RWPE2 (cell line): Measurements from ENCODE around the gene BCL2.

Experiments
- ATAC-seq: fragments of 200-7000 bp; cut with Tn5 transposase; 3 replicates; pipeline ENCODE4 v1.9.1; 2021; ENCODE audit warnings: low read depth
- DNase-seq: peaks from one replicate; pipeline ENCODE4 v3.0.0-alpha.2; 2020; ENCODE audit warnings: low spot score
- H3K27ac ChIP-seq: fragments of 450-650 bp; 2 replicates; pipeline ENCODE4 v1.5.1; 2017; ENCODE audit warnings: mild to moderate bottlenecking; ENCODE audit not compliant: poor library complexity, severe bottlenecking
- H3K27me3 ChIP-seq: fragments of 250-450 bp; sonication (Bioruptor Pico); 2 replicates; pipeline ENCODE4 v1.5.1; 2021; ENCODE audit warnings: mild to moderate bottlenecking, moderate library complexity; ENCODE audit not compliant: insufficient read depth, poor library complexity, severe bottlenecking
- H3K36me3 ChIP-seq: fragments of 250-450 bp; sonication (Bioruptor Pico); 2 replicates; pipeline ENCODE4 v1.5.1; 2020; ENCODE audit warnings: low read depth, mild to moderate bottlenecking, moderate library complexity
- H3K4me1 ChIP-seq: fragments of 250-450 bp; sonication (Bioruptor Pico); 2 replicates; pipeline ENCODE4 v1.5.1; 2021; ENCODE audit warnings: mild to moderate bottlenecking, moderate library complexity; ENCODE audit not compliant: insufficient read depth, poor library complexity, severe bottlenecking
- H3K4me3 ChIP-seq: fragments of 250-450 bp; sonication (Bioruptor Pico); 2 replicates; pipeline ENCODE4 v1.5.1; 2021; ENCODE audit warnings: mild to moderate bottlenecking, moderate library complexity; ENCODE audit not compliant: severe bottlenecking
- H3K9me3 ChIP-seq: fragments of 250-450 bp; sonication (Bioruptor Pico); 2 replicates; pipeline ENCODE4 v1.5.1; 2021; ENCODE audit warnings: mild to moderate bottlenecking, moderate library complexity; ENCODE audit not compliant: severe bottlenecking
- TF ChIP-seq, protein P1 (sequence below): fragments of 450-650 bp; IDR thresholded peaks from one replicate; pipeline ENCODE4 v1.5.1; 2017; ENCODE audit warnings: mild to moderate bottlenecking, moderate library complexity; ENCODE audit not compliant: poor library complexity, severe bottlenecking

BCL2 gene

DNA sequence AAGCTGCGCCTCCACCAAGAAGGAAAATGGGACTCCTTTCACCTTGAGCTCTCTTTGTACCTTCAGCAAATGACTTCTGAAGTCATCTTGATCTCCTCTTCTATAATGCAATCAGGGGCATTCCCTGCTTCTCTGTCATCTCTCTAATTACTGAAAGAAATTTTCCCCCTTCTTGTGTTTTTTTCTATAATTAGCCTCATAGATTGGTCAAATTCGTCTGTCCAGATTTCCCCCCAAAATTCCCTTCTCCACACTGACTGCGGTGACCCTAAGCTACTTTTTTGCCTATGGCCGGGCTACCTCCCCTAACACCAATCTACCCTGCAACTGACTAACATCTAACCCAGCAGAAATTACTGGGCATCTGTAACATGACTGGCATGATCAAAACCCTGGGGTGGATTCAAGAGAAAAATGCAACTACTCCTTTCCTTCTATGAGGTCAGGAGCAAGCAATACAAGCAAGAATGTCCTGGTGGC is 168.6 kb downstream of the BCL2 start:
- Histone ChIP-seq H3K4me1 (no peaks in the 10 kb centered on the region), H3K27me3 (no peaks in the 10 kb centered on the region), H3K4me3 (no peak overlapping the region), H3K27ac (no peak overlapping the region), H3K9me3 (no peaks in the 10 kb centered on the region), H3K36me3 (no peaks in the 10 kb centered on the region)
- TF ChIP-seq, protein P1, sequence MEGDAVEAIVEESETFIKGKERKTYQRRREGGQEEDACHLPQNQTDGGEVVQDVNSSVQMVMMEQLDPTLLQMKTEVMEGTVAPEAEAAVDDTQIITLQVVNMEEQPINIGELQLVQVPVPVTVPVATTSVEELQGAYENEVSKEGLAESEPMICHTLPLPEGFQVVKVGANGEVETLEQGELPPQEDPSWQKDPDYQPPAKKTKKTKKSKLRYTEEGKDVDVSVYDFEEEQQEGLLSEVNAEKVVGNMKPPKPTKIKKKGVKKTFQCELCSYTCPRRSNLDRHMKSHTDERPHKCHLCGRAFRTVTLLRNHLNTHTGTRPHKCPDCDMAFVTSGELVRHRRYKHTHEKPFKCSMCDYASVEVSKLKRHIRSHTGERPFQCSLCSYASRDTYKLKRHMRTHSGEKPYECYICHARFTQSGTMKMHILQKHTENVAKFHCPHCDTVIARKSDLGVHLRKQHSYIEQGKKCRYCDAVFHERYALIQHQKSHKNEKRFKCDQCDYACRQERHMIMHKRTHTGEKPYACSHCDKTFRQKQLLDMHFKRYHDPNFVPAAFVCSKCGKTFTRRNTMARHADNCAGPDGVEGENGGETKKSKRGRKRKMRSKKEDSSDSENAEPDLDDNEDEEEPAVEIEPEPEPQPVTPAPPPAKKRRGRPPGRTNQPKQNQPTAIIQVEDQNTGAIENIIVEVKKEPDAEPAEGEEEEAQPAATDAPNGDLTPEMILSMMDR: no peak
- DNase-seq (no peak), ATAC-seq (no peak)

DNA sequence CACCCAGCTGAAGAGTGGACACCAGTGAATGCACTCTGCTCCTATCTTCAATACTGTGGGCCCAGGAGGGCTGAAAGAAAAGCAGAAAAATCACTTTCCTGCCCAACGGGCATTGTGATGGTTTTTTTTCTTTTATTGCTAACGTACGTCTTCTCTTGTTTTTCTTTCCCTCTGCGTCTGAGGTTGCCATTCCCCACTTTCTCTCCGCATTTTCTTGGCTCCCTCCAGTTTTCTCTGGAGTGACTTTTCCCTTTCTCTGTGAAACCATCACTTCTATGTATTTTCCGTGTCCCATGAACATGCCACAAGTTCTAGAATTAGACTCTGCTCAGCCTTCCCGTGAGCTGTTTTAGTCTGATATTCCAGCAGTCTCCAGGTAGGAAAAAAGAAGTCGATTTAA is 169.2 kb downstream of the BCL2 start:
- ATAC-seq: no peak

DNA sequence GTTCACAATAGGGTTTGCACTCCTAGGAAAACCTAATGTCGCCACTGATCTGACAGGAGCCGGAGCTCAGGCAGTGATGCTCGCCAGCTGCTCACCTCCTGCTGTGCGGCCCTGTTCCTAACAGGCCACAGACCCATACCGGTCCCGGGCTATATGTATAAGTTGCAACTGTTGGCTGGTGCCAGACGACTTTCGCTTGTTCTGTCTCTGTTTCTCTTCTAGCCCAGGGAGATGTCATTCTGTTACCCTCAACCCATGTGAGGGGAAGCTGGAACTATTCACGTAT is 170.3 kb downstream of the BCL2 start:
- Histone ChIP-seq H3K36me3 (no peaks in the 10 kb centered on the region), H3K4me1 (no peaks in the 10 kb centered on the region), H3K4me3 (no peak overlapping the region), H3K27me3 (no peaks in the 10 kb centered on the region), H3K9me3 (no peaks in the 10 kb centered on the region), H3K27ac (no peak overlapping the region)
- TF ChIP-seq, protein P1: no peak
- ATAC-seq: no peak
- DNase-seq: no peak

More for the DNA sequence above, 169.2 kb downstream of the BCL2 start:
- TF ChIP-seq, protein P1: no peak
- Histone ChIP-seq H3K27me3 (no peaks in the 10 kb centered on the region), H3K4me1 (no peaks in the 10 kb centered on the region), H3K4me3 (no peak overlapping the region), H3K36me3 (no peaks in the 10 kb centered on the region), H3K9me3 (no peaks in the 10 kb centered on the region), H3K27ac (no peak overlapping the region)
- no peak for DNase-seq

DNA sequence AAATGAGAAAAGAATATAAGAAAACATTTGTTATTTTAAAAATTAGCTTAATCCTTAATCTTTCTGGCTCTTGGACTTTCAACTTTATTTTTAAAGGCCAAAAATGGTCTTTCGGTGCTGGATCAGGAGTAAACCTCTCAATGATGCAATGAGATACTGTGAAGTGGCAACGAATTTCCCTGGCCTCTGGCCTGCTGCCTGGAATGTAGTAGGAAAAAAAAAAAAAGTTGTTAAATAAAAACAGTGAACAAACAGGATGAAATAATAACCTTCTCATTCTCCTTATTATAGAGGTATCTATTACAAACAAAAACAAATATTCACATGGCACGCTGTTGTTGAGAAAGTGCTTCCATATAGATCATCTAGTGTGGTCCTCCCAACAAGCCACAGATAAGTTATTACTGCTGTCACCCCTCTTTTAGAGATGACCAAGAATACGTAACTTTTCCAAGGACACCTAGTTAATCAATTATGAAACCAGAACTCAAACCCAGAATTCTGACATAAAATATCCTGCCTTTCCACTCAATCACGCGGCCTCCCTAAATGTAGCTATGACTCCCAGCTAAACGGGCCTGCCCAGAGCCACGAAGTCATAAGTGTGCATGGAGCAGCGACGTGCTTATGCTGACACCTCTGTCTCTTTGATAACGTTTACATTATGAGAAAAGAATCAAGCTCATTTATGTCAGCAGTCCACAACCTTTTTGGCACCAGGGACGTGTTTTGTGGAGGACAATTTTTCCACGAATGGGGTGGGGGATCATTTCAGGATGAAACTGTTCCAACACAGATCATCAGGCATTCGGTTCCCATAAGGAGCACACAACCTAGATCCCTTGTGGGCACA is 170.9 kb downstream of the BCL2 start:
- ATAC-seq (no peak), DNase-seq (no peak)
- no peaks in the 10 kb centered on the region for H3K36me3 ChIP-seq
- TF ChIP-seq, protein P1: no peak
- no peaks in the 10 kb centered on the region for H3K4me1 ChIP-seq
- H3K27ac ChIP-seq: no peak overlapping the region
- no peak overlapping the region for H3K4me3 ChIP-seq
- H3K9me3 ChIP-seq: no peaks in the 10 kb centered on the region
- H3K27me3 ChIP-seq: no peaks in the 10 kb centered on the region

DNA sequence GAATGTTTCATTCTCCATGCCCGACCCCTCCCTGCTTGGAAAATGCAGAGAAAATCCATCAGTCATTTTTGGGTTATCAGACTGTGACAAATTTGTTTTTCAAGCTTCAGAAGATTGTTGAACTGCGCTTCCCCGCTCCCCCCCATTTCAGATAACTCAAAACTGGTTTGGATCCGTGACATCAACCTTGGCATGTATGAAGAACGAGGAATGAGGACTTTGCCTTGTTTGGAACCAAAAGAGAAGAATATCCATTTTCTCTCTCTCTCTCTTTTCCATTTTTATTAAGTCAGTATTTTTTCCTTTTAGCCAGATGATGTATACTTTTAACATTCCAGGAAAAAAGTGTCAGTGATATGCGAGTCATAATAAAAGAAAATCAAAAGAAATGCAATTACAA is 171.6 kb downstream of the BCL2 start:
- H3K4me3 ChIP-seq: no peak overlapping the region
- TF ChIP-seq, protein P1: no peak
- no peaks in the 10 kb centered on the region for H3K4me1 ChIP-seq
- DNase-seq: no peak
- H3K27ac ChIP-seq: no peak overlapping the region
- H3K27me3 ChIP-seq: no peaks in the 10 kb centered on the region
- no peak for ATAC-seq
- H3K36me3 ChIP-seq: no peaks in the 10 kb centered on the region
- no peaks in the 10 kb centered on the region for H3K9me3 ChIP-seq
